Activated T-helper 2 cell treated with anti-CD3 and anti-CD28 coated beads, Interferon-gamma antibody, Interleukin-2, Interleukin-4, amounts not matched to agents 10 μg/mL and 5 μg/mL and 100 μg/mL, durations not matched to agents 14 hours and 24 hours and 36 hours (primary cell): ENCODE measurements around the gene PIGP. TPM values are rescaled to one million over a fixed set of nuclear protein-coding genes. Genes with fewer than 3 reads are reported as not detected.

Source experiments
- DNase-seq: peaks from one replicate; pipeline ENCODE4 v3.0.0; 2021; ENCODE audit warnings: low spot score
- H3K27ac Mint-ChIP-seq: one replicate; pipeline ENCODE4 v1.8.0; 2021; ENCODE audit warnings: mixed read lengths
- H3K27me3 Mint-ChIP-seq: one replicate; pipeline ENCODE4 v1.8.0; 2021; ENCODE audit warnings: low read depth, mixed read lengths
- H3K36me3 Mint-ChIP-seq: one replicate; pipeline ENCODE4 v1.8.0; 2021; ENCODE audit warnings: low read depth, mixed read lengths
- H3K4me1 Mint-ChIP-seq: one replicate; pipeline ENCODE4 v1.8.0; 2021; ENCODE audit warnings: low read depth, mixed read lengths
- H3K4me3 Mint-ChIP-seq: one replicate; pipeline ENCODE4 v1.8.0; 2021; ENCODE audit warnings: low read depth, mild to moderate bottlenecking, moderate library complexity, mixed read lengths
- H3K9me3 Mint-ChIP-seq: one replicate; pipeline ENCODE4 v1.8.0; 2021; ENCODE audit warnings: mixed read lengths
- intact Hi-C: fragments of 100-400 bp; cut with micrococcal nuclease; formaldehyde crosslinking; loops from one replicate; pipeline ENCODE4 v1.15.1; 2023
- total RNA-seq: library from RNA; stranded (reverse); gene quantifications from 2 replicates; pipeline ENCODE4 v1.2.3, GENCODE V29; 2022

The PIGP gene
- total RNA-seq, 1 donor from 2014 or later = 23.7 TPM

GRCh38 chr21:37093977-37094376 lies 21.1 kb upstream of the PIGP start:
- Mint-ChIP-seq H3K4me3 (no peak overlapping the region), H3K36me3 (peaks cover 38% of the 10 kb centered on the region), H3K27me3 (no peaks in the 10 kb centered on the region), H3K9me3 (no peaks in the 10 kb centered on the region), H3K27ac (no peak overlapping the region), H3K4me1 (no peaks in the 10 kb centered on the region)
- intact Hi-C loops = no loop called here
- DNase-seq = no peak

GRCh38 chr21:37088186-37088735 lies 15.4 kb upstream of the PIGP start:
- intact Hi-C loops = no loop called here
- H3K27me3 Mint-ChIP-seq = no peaks in the 10 kb centered on the region
- peaks cover 23% of the 10 kb centered on the region for H3K36me3 Mint-ChIP-seq
- H3K4me1 Mint-ChIP-seq = peaks cover 2% of the 10 kb centered on the region
- DNase-seq = no peak
- no peak overlapping the region for H3K4me3 Mint-ChIP-seq
- no peaks in the 10 kb centered on the region for H3K9me3 Mint-ChIP-seq
- no peak overlapping the region for H3K27ac Mint-ChIP-seq

- DNase-seq = no peak
- Mint-ChIP-seq H3K36me3 (peaks cover 18% of the 10 kb centered on the region), H3K27me3 (no peaks in the 10 kb centered on the region), H3K4me1 (peaks cover 6% of the 10 kb centered on the region), H3K4me3 (no peak overlapping the region), H3K27ac (no peak overlapping the region), H3K9me3 (no peaks in the 10 kb centered on the region)
- intact Hi-C loops = no loop called here
Measured at GRCh38 chr21:37087188-37087587, 14.3 kb upstream of the PIGP start.

GRCh38 chr21:37085726-37086125 lies 12.9 kb upstream of the PIGP start:
- Mint-ChIP-seq H3K4me1 (peaks cover 8% of the 10 kb centered on the region), H3K27ac (no peak overlapping the region), H3K36me3 (peaks cover 11% of the 10 kb centered on the region), H3K4me3 (no peak overlapping the region), H3K27me3 (no peaks in the 10 kb centered on the region), H3K9me3 (no peaks in the 10 kb centered on the region)
- intact Hi-C loops = no loop called here
- no peak for DNase-seq

- no peak for DNase-seq
- Mint-ChIP-seq H3K4me3 (no peak overlapping the region), H3K27ac (no peak overlapping the region), H3K36me3 (no peaks in the 10 kb centered on the region), H3K9me3 (no peaks in the 10 kb centered on the region), H3K27me3 (no peaks in the 10 kb centered on the region), H3K4me1 (peaks cover 13% of the 10 kb centered on the region)
- intact Hi-C loops = no loop called here
Measured at GRCh38 chr21:37082856-37083528, 10.1 kb upstream of the PIGP start.

GRCh38 chr21:37082375-37082774 lies 9.5 kb upstream of the PIGP start:
- Mint-ChIP-seq H3K9me3 (no peaks in the 10 kb centered on the region), H3K4me1 (peaks cover 19% of the 10 kb centered on the region), H3K27ac (no peak overlapping the region), H3K27me3 (no peaks in the 10 kb centered on the region), H3K4me3 (no peak overlapping the region), H3K36me3 (no peaks in the 10 kb centered on the region)
- intact Hi-C loops = no loop called here
- DNase-seq = no peak

- Mint-ChIP-seq H3K4me3 (no peak overlapping the region), H3K9me3 (no peaks in the 10 kb centered on the region), H3K36me3 (no peaks in the 10 kb centered on the region), H3K27ac (no peak overlapping the region), H3K27me3 (no peaks in the 10 kb centered on the region), H3K4me1 (peaks cover 32% of the 10 kb centered on the region)
- intact Hi-C loops = no loop called here
- DNase-seq = no peak
Measured at GRCh38 chr21:37079211-37079824, 6.4 kb upstream of the PIGP start.

- DNase-seq = no peak
- intact Hi-C loops = no loop called here
- Mint-ChIP-seq H3K27me3 (no peaks in the 10 kb centered on the region), H3K4me1 (peaks cover 33% of the 10 kb centered on the region), H3K9me3 (no peaks in the 10 kb centered on the region), H3K36me3 (peaks cover 3% of the 10 kb centered on the region), H3K27ac (no peak overlapping the region), H3K4me3 (no peak overlapping the region)
Measured at GRCh38 chr21:37077403-37077802, 4.5 kb upstream of the PIGP start.

- no peak for DNase-seq
- no peak overlapping the region for H3K27ac Mint-ChIP-seq
- no peak overlapping the region for H3K4me3 Mint-ChIP-seq
- intact Hi-C loops = no loop called here
- H3K4me1 Mint-ChIP-seq = peaks cover 41% of the 10 kb centered on the region
- peaks cover 8% of the 10 kb centered on the region for H3K36me3 Mint-ChIP-seq
- H3K9me3 Mint-ChIP-seq = no peaks in the 10 kb centered on the region
- H3K27me3 Mint-ChIP-seq = no peaks in the 10 kb centered on the region
Measured at GRCh38 chr21:37076087-37076850, 3.4 kb upstream of the PIGP start.

GRCh38 chr21:37075214-37075770 lies 2.4 kb upstream of the PIGP start:
- peak overlapping the region; percentile 52 for H3K4me3 Mint-ChIP-seq
- no peak for DNase-seq
- no peaks in the 10 kb centered on the region for H3K9me3 Mint-ChIP-seq
- peaks cover 15% of the 10 kb centered on the region for H3K36me3 Mint-ChIP-seq
- peaks cover 47% of the 10 kb centered on the region for H3K4me1 Mint-ChIP-seq
- intact Hi-C loops = no loop called here
- no peak overlapping the region for H3K27ac Mint-ChIP-seq
- H3K27me3 Mint-ChIP-seq = no peaks in the 10 kb centered on the region

GRCh38 chr21:37074546-37074945 lies 1.7 kb upstream of the PIGP start:
- no peak for DNase-seq
- Mint-ChIP-seq H3K9me3 (no peaks in the 10 kb centered on the region), H3K36me3 (peaks cover 20% of the 10 kb centered on the region), H3K4me1 (peaks cover 50% of the 10 kb centered on the region), H3K4me3 (peak overlapping the region; percentile 90), H3K27me3 (no peaks in the 10 kb centered on the region), H3K27ac (peak overlapping the region; percentile 89)
- intact Hi-C loops = loop anchor here (5.0 kb wide), 1 partner anchor 87 kb away; no protein-coding TSS in a partner anchor

GRCh38 chr21:37074197-37074510 lies 1.3 kb upstream of the PIGP start:
- intact Hi-C loops = loop anchor here (5.0 kb wide), 1 partner anchor 87 kb away; no protein-coding TSS in a partner anchor
- peaks cover 51% of the 10 kb centered on the region for H3K4me1 Mint-ChIP-seq

More at GRCh38 chr21:37074197-37074510, 1.3 kb upstream of the PIGP start:
- no peak for DNase-seq
- Mint-ChIP-seq H3K9me3 (no peaks in the 10 kb centered on the region), H3K4me3 (peak overlapping the region; percentile 90), H3K27ac (peak overlapping the region; percentile 89), H3K27me3 (no peaks in the 10 kb centered on the region), H3K36me3 (peaks cover 21% of the 10 kb centered on the region)
